Nephron progenitor cell (in vitro differentiated cells): Measurements from ENCODE around the gene CCT2.

Experiments used
- DNase-seq: peaks from one replicate; pipeline ENCODE4 v3.0.0; 2021
- H3K27ac Mint-ChIP-seq: 2 replicates; pipeline ENCODE4 v1.8.0; 2021; ENCODE audit warnings: mild to moderate bottlenecking, moderate library complexity, mixed read lengths
- H3K27me3 Mint-ChIP-seq: 2 replicates; pipeline ENCODE4 v1.8.0; 2021; ENCODE audit warnings: mild to moderate bottlenecking, low read depth, mixed read lengths; ENCODE audit not compliant: poor library complexity
- H3K36me3 Mint-ChIP-seq: 2 replicates; pipeline ENCODE4 v1.8.0; 2021; ENCODE audit warnings: low read depth, mixed read lengths
- H3K4me1 Mint-ChIP-seq: 2 replicates; pipeline ENCODE4 v1.8.0; 2021; ENCODE audit warnings: mixed read lengths
- H3K4me3 Mint-ChIP-seq: 2 replicates; pipeline ENCODE4 v1.8.0; 2021; ENCODE audit warnings: mild to moderate bottlenecking, moderate library complexity, mixed read lengths
- H3K9me3 Mint-ChIP-seq: 2 replicates; pipeline ENCODE4 v1.8.0; 2021; ENCODE audit warnings: mild to moderate bottlenecking, moderate library complexity, mixed read lengths
- CTCF ChIP-seq: fragments of 200-600 bp; sonication (generic); IDR thresholded peaks from 2 replicates; pipeline ENCODE4 v1.5.0; 2021; ENCODE audit warnings: antibody characterized with exemption

Gene CCT2

DNA sequence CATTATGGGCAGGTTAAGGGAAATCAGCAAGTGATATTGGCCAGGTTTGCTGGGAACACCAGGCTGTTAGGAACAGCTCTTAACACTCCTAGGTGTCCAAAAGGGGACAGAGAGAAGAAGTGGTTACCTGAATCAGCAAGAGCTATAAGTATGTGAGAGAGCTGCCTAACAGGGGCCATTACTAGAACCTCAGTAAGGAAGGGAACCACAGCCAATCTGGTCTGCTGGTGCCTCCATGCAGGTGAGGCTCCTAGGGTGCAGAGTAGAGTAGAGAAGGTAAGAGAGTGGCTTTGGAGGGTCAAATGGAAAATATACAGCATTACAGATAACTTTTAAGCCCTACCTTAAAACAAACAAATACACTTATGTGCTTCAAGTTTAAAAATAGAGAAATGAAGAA is 36.6 kb upstream of the CCT2 start:
- no peak overlapping the region for H3K4me3 Mint-ChIP-seq
- H3K27me3 Mint-ChIP-seq, result peaks cover 2% of the 10 kb centered on the region
- peaks cover 46% of the 10 kb centered on the region for H3K36me3 Mint-ChIP-seq
- no peak for TF ChIP-seq CTCF
- H3K27ac Mint-ChIP-seq, result no peak overlapping the region
- H3K9me3 Mint-ChIP-seq, result peaks cover 20% of the 10 kb centered on the region
- H3K4me1 Mint-ChIP-seq, result no peaks in the 10 kb centered on the region
- no peak for DNase-seq

- Mint-ChIP-seq H3K27me3 (peaks cover 2% of the 10 kb centered on the region), H3K9me3 (peaks cover 3% of the 10 kb centered on the region), H3K36me3 (peaks cover 27% of the 10 kb centered on the region), H3K4me1 (no peaks in the 10 kb centered on the region), H3K4me3 (no peak overlapping the region), H3K27ac (no peak overlapping the region)
- no peak for DNase-seq
- TF ChIP-seq CTCF, result no peak
Observed at GRCh38 chr12:69550569-69551350, 34.5 kb upstream of the CCT2 start.

DNA sequence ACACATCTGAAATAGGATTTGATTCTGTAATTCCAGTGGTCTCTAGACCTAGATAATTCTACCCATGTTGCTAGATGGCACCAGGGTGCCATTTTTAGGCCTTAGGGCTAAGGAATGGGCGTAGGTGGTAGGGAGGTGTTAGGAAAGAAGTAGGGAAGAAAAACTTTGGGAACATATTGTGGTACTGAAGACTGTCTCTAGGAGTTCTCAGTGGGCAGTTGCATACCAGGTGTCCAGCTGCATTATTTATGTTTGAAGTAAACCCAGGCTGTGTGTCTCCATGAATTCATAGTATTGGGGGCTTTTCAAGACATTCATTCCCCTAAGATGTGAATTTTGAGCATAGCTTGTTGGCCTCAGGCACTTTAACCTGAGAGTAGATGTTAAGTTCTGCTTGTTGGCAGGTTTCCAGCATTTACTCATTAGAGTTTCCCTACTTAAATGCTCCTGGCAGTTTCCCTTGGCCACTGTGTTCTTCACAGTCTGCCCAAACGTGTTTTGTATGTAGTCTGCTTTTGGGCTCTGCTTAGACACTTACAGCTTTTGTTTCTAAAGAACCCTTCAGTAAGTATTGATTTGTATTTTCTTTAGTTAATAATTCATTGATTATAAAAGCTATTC is 31.5 kb upstream of the CCT2 start:
- Mint-ChIP-seq H3K9me3 (no peaks in the 10 kb centered on the region), H3K4me1 (no peaks in the 10 kb centered on the region), H3K36me3 (peaks cover 21% of the 10 kb centered on the region), H3K4me3 (no peak overlapping the region), H3K27ac (peak overlapping the region; percentile 84), H3K27me3 (peaks cover under 1% of the 10 kb centered on the region)
- no peak for TF ChIP-seq CTCF
- DNase-seq, result no peak

- DNase-seq, result no peak
- Mint-ChIP-seq H3K4me3 (no peak overlapping the region), H3K4me1 (no peaks in the 10 kb centered on the region), H3K27ac (no peak overlapping the region), H3K36me3 (peaks cover 10% of the 10 kb centered on the region), H3K27me3 (no peaks in the 10 kb centered on the region), H3K9me3 (no peaks in the 10 kb centered on the region)
- TF ChIP-seq CTCF, result no peak
Observed at GRCh38 chr12:69555461-69555860, 29.8 kb upstream of the CCT2 start.

GRCh38 chr12:69556383-69556782 is 28.9 kb upstream of the CCT2 start:
- H3K36me3 Mint-ChIP-seq, result peaks cover 5% of the 10 kb centered on the region
- no peaks in the 10 kb centered on the region for H3K4me1 Mint-ChIP-seq
- TF ChIP-seq CTCF, result no peak
- no peak for DNase-seq
- H3K4me3 Mint-ChIP-seq, result no peak overlapping the region
- no peaks in the 10 kb centered on the region for H3K27me3 Mint-ChIP-seq
- H3K27ac Mint-ChIP-seq, result no peak overlapping the region
- H3K9me3 Mint-ChIP-seq, result no peaks in the 10 kb centered on the region
